CD14-positive monocyte (primary cell): ENCODE measurements around the gene FOXD3. TPM values are rescaled to one million over a fixed set of nuclear protein-coding genes. Genes with fewer than 3 reads are reported as not detected.
A peak's percentile ranks its signal among the peaks of the same experiment; 100 is the strongest.

Experiments
- DNase-seq, 3 donors: peaks; one replicate each; pipeline ENCODE4 v3.0.0-alpha.2; 2011 to 2022
- H2AFZ ChIP-seq: 2 replicates; pipeline ENCODE4 v1.6.0; 2012; ENCODE audit warnings: mild to moderate bottlenecking, low read depth, low read length, inconsistent platforms; ENCODE audit not compliant: insufficient read depth, poor library complexity, severe bottlenecking
- H3K27ac ChIP-seq, 2 donors: 1 replicate in 1 of 2; 2 replicates in 1 of 2; pipeline ENCODE4 v1.5.1; 2012 to 2013; ENCODE audit warnings: low read length in 2 of 2, control low read depth in 1 of 2, inconsistent platforms in 1 of 2, low read depth in 1 of 2, mild to moderate bottlenecking in 1 of 2
- H3K27me3 ChIP-seq, 2 donors: one replicate each; pipeline versions ENCODE4 v1.6.0 to v1.6.1; 2011 to 2013; ENCODE audit warnings: low read length in 2 of 2; ENCODE audit not compliant: control insufficient read depth in 2 of 2, insufficient read depth in 2 of 2
- H3K36me3 ChIP-seq, 2 donors: replicated peaks in 1 of 2; 1 replicate in 1 of 2; 2 replicates in 1 of 2; pipeline versions ENCODE4 v1.5.1 to v1.6.1; 2012 to 2013; ENCODE audit warnings: low read length in 2 of 2, control low read depth in 1 of 2, inconsistent platforms in 1 of 2, mild to moderate bottlenecking in 1 of 2; ENCODE audit not compliant: insufficient read depth in 2 of 2, control insufficient read depth in 1 of 2
- H3K4me1 ChIP-seq, 2 donors: 1 replicate in 1 of 2; 2 replicates in 1 of 2; pipeline versions ENCODE4 v1.5.1 to v1.6.1; 2012 to 2013; ENCODE audit warnings: low read length in 2 of 2, control low read depth in 1 of 2, inconsistent platforms in 1 of 2, mild to moderate bottlenecking in 1 of 2, moderate library complexity in 1 of 2; ENCODE audit not compliant: insufficient read depth in 2 of 2, control insufficient read depth in 1 of 2
- H3K4me2 ChIP-seq: replicated peaks from 2 replicates; pipeline ENCODE3; 2012; ENCODE audit warnings: low read length, moderate library complexity, mild to moderate bottlenecking; ENCODE audit not compliant: poor library complexity, severe bottlenecking; ENCODE audit errors: extremely low read depth
- H3K4me3 ChIP-seq, 3 experiments: fragments of 200-600 bp in 1 of 3; sonication (generic) in 1 of 3; replicated peaks in 1 of 3; 1 replicate in 2 of 3; 2 replicates in 1 of 3; pipeline ENCODE4 v1.5.1; 2011 to 2013; ENCODE audit warnings: low read length in 3 of 3, mild to moderate bottlenecking in 3 of 3, control low read depth in 2 of 3, low read depth in 2 of 3, inconsistent platforms in 1 of 3, moderate library complexity in 1 of 3
- H3K79me2 ChIP-seq: 2 replicates; pipeline ENCODE4 v1.6.0; 2012; ENCODE audit warnings: mild to moderate bottlenecking, control low read depth, inconsistent platforms, low read length, moderate library complexity; ENCODE audit not compliant: insufficient read depth
- H3K9ac ChIP-seq: 2 replicates; pipeline ENCODE4 v1.6.0; 2017; ENCODE audit warnings: low read length, mild to moderate bottlenecking; ENCODE audit not compliant: insufficient read depth, poor library complexity, severe bottlenecking
- H3K9me3 ChIP-seq, 2 donors: replicated peaks in 1 of 2; 1 replicate in 1 of 2; 2 replicates in 1 of 2; pipeline versions ENCODE4 v1.5.1 to v1.6.1; 2012 to 2013; ENCODE audit warnings: low read length in 2 of 2, control low read depth in 1 of 2; ENCODE audit not compliant: control insufficient read depth in 1 of 2, insufficient read depth in 1 of 2
- H4K20me1 ChIP-seq: 2 replicates; pipeline ENCODE4 v1.6.0; 2012; ENCODE audit warnings: mild to moderate bottlenecking, low read length, control low read depth, moderate library complexity; ENCODE audit not compliant: insufficient read depth
- H3K27ac Mint-ChIP-seq, 7 donors: one replicate each; pipeline ENCODE4 v1.8.0; 2020; ENCODE audit warnings: mild to moderate bottlenecking in 7 of 7, mixed read lengths in 7 of 7, moderate library complexity in 6 of 7, inconsistent platforms in 2 of 7
- H3K27me3 Mint-ChIP-seq, 3 donors: one replicate each; pipeline ENCODE4 v1.8.0; 2021 to 2022; ENCODE audit warnings: low read depth in 3 of 3, mild to moderate bottlenecking in 3 of 3, mixed read lengths in 3 of 3, moderate library complexity in 3 of 3, inconsistent platforms in 1 of 3
- H3K36me3 Mint-ChIP-seq, 2 donors: one replicate each; pipeline ENCODE4 v1.8.0; 2020; ENCODE audit warnings: mixed read lengths in 2 of 2, inconsistent platforms in 1 of 2, mild to moderate bottlenecking in 1 of 2
- H3K4me1 Mint-ChIP-seq: one replicate; pipeline ENCODE4 v1.8.0; 2020; ENCODE audit warnings: mild to moderate bottlenecking, mixed read lengths
- H3K4me3 Mint-ChIP-seq, 2 donors: one replicate each; pipeline ENCODE4 v1.8.0; 2020; ENCODE audit warnings: mild to moderate bottlenecking in 2 of 2, mixed read lengths in 2 of 2, moderate library complexity in 1 of 2
- H3K9me3 Mint-ChIP-seq, 7 donors: one replicate each; pipeline ENCODE4 v1.8.0; 2020 to 2022; ENCODE audit warnings: mixed read lengths in 7 of 7, mild to moderate bottlenecking in 6 of 7, moderate library complexity in 6 of 7, inconsistent platforms in 2 of 7
- CTCF ChIP-seq: fragments of 200-600 bp; IDR thresholded peaks from one replicate; pipeline ENCODE4 v1.8.0; 2022; ENCODE audit warnings: antibody characterized with exemption, mild to moderate bottlenecking
- WGBS: methylation state at CpG from one replicate; pipeline ENCODE4 v1.1.5; 2013; ENCODE audit warnings: missing lambda C conversion rate; ENCODE audit not compliant: insufficient coverage; 5-methylcytosine and 5-hydroxymethylcytosine counted together
- intact Hi-C, 2 donors: fragments of 100-400 bp; cut with micrococcal nuclease; formaldehyde crosslinking; loops; one replicate each; pipeline versions ENCODE4 v1.15.0 to v1.15.1; 2023
- polyA plus RNA-seq, 3 donors: library from polyadenylated mRNA; depleted of rRNA in 1 of 3; unstranded in 2 of 3; stranded (reverse) in 1 of 3; fragments of 300-500 nt in 2 of 3; fragments of >200 nt in 1 of 3; fragmentation: Illumina TruSeq in 2 of 3; gene quantifications; 1 replicate in 2 of 3; 2 replicates in 1 of 3; pipeline ENCODE4 v1.2.3, GENCODE V29; 2012 to 2021

The FOXD3 gene
- polyA plus RNA-seq, 3 donors, result not detected

GRCh38 chr1:63305043-63305442, 17.3 kb upstream of the FOXD3 start:
- no peaks in the 10 kb centered on the region for H4K20me1 ChIP-seq
- Mint-ChIP-seq H3K4me3 (peak overlapping the region in 1 of 2 donors; percentile 40), H3K27ac (no peak overlapping the region), H3K9me3 (peaks cover 7 to 26% (median 13%) of the 10 kb centered on the region in 7 donors), H3K4me1 (no peaks in the 10 kb centered on the region), H3K36me3 (no peaks in the 10 kb centered on the region), H3K27me3 (peaks cover 18 to 40% (median 18%) of the 10 kb centered on the region in 3 donors)
- peaks cover 5 to 20% of the 10 kb centered on the region in 2 donors for H3K9me3 ChIP-seq
- H3K27ac ChIP-seq, result no peak overlapping the region
- no peaks in the 10 kb centered on the region for H3K4me1 ChIP-seq
- DNase-seq, result no peak
- no peak overlapping the region for H3K9ac ChIP-seq
- H3K27me3 ChIP-seq, result peaks cover 16 to 29% of the 10 kb centered on the region in 2 donors
- H3K79me2 ChIP-seq, result no peaks in the 10 kb centered on the region
- intact Hi-C loops, result no loop called here
- TF ChIP-seq CTCF, result no peak
- H2AFZ ChIP-seq, result no peak overlapping the region
- H3K36me3 ChIP-seq, result no peaks in the 10 kb centered on the region
- no peak overlapping the region for H3K4me3 ChIP-seq
- H3K4me2 ChIP-seq, result no peak overlapping the region

GRCh38 chr1:63307196-63307794, 15.1 kb upstream of the FOXD3 start:
- peaks cover 7 to 26% (median 13%) of the 10 kb centered on the region in 7 donors for H3K9me3 Mint-ChIP-seq
- no peak overlapping the region for H3K4me3 Mint-ChIP-seq
- H2AFZ ChIP-seq, result no peak overlapping the region
- no peaks in the 10 kb centered on the region for H3K36me3 ChIP-seq
- peaks cover 23 to 39% (median 24%) of the 10 kb centered on the region in 3 donors for H3K27me3 Mint-ChIP-seq
- H3K4me2 ChIP-seq, result no peak overlapping the region
- no CpG with 5 or more reads among the region's 1 CpG for WGBS
- DNase-seq, result no peak
- intact Hi-C loops, result no loop called here
- H3K4me3 ChIP-seq, result no peak overlapping the region
- H3K9ac ChIP-seq, result no peak overlapping the region
- H3K27me3 ChIP-seq, result peaks cover 16 to 34% of the 10 kb centered on the region in 2 donors
- no peaks in the 10 kb centered on the region for H3K79me2 ChIP-seq
- H4K20me1 ChIP-seq, result no peaks in the 10 kb centered on the region
- TF ChIP-seq CTCF, result no peak
- H3K36me3 Mint-ChIP-seq, result no peaks in the 10 kb centered on the region
- no peaks in the 10 kb centered on the region for H3K4me1 ChIP-seq
- H3K4me1 Mint-ChIP-seq, result no peaks in the 10 kb centered on the region
- no peak overlapping the region for H3K27ac ChIP-seq
- H3K9me3 ChIP-seq, result peaks cover 5 to 20% of the 10 kb centered on the region in 2 donors
- H3K27ac Mint-ChIP-seq, result no peak overlapping the region
